ENCODE measurements around the gene WDR11. TPM values are rescaled to one million over a fixed set of nuclear protein-coding genes. Genes with fewer than 3 reads are reported as not detected.

The WDR11 gene
- total and polyA plus RNA-seq, 2 donors from 2014 or later = 20.5 to 60.8 TPM

DNA sequence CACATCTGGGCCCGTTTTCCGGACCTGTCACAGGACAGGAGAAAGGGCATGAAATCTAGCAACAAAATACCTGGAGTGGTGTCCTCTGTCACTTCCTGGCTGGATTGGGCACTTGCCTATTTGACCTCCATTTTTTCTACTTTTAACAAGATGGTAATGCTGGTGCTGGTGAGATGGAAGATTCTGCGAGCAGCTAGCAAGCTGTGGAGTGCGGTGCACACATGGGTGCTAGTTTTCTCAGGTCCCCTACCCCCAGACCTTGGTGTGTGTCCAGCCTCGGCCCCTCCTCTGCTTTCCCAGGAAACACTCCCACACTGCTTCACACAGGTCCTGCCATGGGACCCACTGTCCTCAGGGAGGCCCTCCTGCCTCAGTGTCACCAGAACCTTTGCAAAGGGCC lies 87.7 kb downstream of the WDR11 start:
- FAIRE-seq = no peak

DNA sequence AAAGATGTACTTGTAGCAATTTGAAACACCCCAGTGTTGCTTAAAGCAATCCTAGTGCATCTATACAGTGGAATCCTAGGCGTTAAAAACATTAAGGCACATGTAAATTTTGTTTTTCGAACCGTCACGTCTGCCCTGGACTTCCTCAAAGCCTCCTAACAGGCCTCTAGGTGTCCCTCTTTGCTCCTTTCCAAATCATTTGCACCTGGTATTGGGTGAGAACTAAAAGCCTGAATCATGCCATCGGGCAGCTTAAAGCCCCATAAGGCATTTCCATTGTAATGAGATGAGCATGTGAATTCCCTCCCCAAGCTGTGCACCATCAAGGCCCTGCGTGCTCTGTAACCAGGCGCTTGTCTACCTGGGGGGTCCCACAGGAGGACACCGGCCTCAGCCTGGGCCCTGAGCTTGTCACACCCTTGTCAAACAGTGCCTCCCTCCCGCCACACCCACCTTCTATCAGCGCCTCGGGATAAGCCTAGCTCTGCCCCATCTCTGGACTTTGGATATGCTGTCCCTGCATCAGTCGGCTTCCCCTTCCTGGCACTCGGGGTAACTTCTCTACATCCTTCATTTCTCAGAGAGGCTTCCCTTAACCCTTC lies 89.2 kb downstream of the WDR11 start:
- Histone ChIP-seq H3K36me3 (ENCODE audit: control insufficient read depth in 2 of 3, insufficient read depth in 3 of 3, low read length in 3 of 3) (no peaks in the 10 kb centered on the region), H3K4me1 (ENCODE audit: control insufficient read depth in 2 of 3, insufficient read depth in 2 of 3, low read depth in 1 of 3, low read length in 3 of 3) (no peaks in the 10 kb centered on the region), H3K9me3 (ENCODE audit: control insufficient read depth in 2 of 3, insufficient read depth in 1 of 3, low read length in 3 of 3) (no peaks in the 10 kb centered on the region), H3K27ac (ENCODE audit: low read depth in 2 of 2, low read length in 2 of 2) (no peak overlapping the region), H3K4me3 (ENCODE audit: low read length in 3 of 3) (no peak overlapping the region), H3K27me3 (ENCODE audit: control insufficient read depth, insufficient read depth, low read length) (no peaks in the 10 kb centered on the region), H3K9ac (ENCODE audit: low read length in 3 of 3) (no peak overlapping the region)
- no peak for FAIRE-seq
- TF ChIP-seq, protein P1, sequence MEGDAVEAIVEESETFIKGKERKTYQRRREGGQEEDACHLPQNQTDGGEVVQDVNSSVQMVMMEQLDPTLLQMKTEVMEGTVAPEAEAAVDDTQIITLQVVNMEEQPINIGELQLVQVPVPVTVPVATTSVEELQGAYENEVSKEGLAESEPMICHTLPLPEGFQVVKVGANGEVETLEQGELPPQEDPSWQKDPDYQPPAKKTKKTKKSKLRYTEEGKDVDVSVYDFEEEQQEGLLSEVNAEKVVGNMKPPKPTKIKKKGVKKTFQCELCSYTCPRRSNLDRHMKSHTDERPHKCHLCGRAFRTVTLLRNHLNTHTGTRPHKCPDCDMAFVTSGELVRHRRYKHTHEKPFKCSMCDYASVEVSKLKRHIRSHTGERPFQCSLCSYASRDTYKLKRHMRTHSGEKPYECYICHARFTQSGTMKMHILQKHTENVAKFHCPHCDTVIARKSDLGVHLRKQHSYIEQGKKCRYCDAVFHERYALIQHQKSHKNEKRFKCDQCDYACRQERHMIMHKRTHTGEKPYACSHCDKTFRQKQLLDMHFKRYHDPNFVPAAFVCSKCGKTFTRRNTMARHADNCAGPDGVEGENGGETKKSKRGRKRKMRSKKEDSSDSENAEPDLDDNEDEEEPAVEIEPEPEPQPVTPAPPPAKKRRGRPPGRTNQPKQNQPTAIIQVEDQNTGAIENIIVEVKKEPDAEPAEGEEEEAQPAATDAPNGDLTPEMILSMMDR (IDR thresholded peaks at IDR 0.05; ENCODE audit: borderline replicate concordance, extremely low read depth, insufficient read depth) = no peak
- DNase-seq = peak in 1 of 5 donors; percentile 36
- intact Hi-C loops (cut with DNase I) = loop anchor here (10.0 kb wide), 2 partner anchors 794 to 954 kb away; no protein-coding TSS in a partner anchor

More for the DNA sequence above, 87.7 kb downstream of the WDR11 start:
- no peak overlapping the region for H3K4me3 ChIP-seq (ENCODE audit: low read length in 3 of 3)
- no peaks in the 10 kb centered on the region for H3K27me3 ChIP-seq (ENCODE audit: control insufficient read depth, insufficient read depth, low read length)
- TF ChIP-seq, protein P1 (IDR thresholded peaks at IDR 0.05; ENCODE audit: borderline replicate concordance, extremely low read depth, insufficient read depth) = no peak
- H3K36me3 ChIP-seq (ENCODE audit: control insufficient read depth in 2 of 3, insufficient read depth in 3 of 3, low read length in 3 of 3) = no peaks in the 10 kb centered on the region
- no peaks in the 10 kb centered on the region for H3K4me1 ChIP-seq (ENCODE audit: control insufficient read depth in 2 of 3, insufficient read depth in 2 of 3, low read depth in 1 of 3, low read length in 3 of 3)
- no peak overlapping the region for H3K27ac ChIP-seq (ENCODE audit: low read depth in 2 of 2, low read length in 2 of 2)
- intact Hi-C loops (cut with DNase I) = no loop called here
- H3K9ac ChIP-seq (ENCODE audit: low read length in 3 of 3) = no peak overlapping the region
- no peak for DNase-seq
- H3K9me3 ChIP-seq (ENCODE audit: control insufficient read depth in 2 of 3, insufficient read depth in 1 of 3, low read length in 3 of 3) = no peaks in the 10 kb centered on the region

DNA sequence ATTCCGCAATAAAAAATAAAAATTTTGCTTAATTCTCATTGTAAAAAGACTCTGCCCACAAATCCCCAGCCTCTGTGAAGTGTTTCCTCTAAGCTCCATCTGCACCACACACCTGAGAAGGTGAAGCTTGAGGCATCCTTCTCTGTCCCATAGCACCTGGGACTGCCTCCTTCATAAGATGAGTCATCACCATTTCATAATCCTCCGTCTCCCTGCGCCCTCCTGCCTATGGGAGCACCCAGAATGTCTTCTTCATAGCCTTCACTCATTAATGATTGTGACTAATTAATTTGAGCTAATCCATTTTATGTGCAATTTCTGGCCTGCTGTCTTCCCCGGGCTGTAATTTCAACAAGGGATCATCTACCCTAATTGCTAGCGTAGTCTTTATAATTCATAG lies 90.3 kb downstream of the WDR11 start:
- Histone ChIP-seq H3K27ac (ENCODE audit: low read depth in 2 of 2, low read length in 2 of 2) (no peak overlapping the region), H3K9me3 (ENCODE audit: control insufficient read depth in 2 of 3, insufficient read depth in 1 of 3, low read length in 3 of 3) (no peaks in the 10 kb centered on the region), H3K36me3 (ENCODE audit: control insufficient read depth in 2 of 3, insufficient read depth in 3 of 3, low read length in 3 of 3) (no peaks in the 10 kb centered on the region), H3K9ac (ENCODE audit: low read length in 3 of 3) (no peak overlapping the region), H3K4me3 (ENCODE audit: low read length in 3 of 3) (no peak overlapping the region), H3K27me3 (ENCODE audit: control insufficient read depth, insufficient read depth, low read length) (no peaks in the 10 kb centered on the region), H3K4me1 (ENCODE audit: control insufficient read depth in 2 of 3, insufficient read depth in 2 of 3, low read depth in 1 of 3, low read length in 3 of 3) (no peaks in the 10 kb centered on the region)
- no peak for FAIRE-seq
- TF ChIP-seq, protein P1 (IDR thresholded peaks at IDR 0.05; ENCODE audit: borderline replicate concordance, extremely low read depth, insufficient read depth) = no peak
- intact Hi-C loops (cut with DNase I) = loop anchor here (10.0 kb wide), 2 partner anchors 793 to 953 kb away; no protein-coding TSS in a partner anchor
- no peak for DNase-seq

Data from kidney (tissue), 14 donors.